ENCODE data around the gene MIA2. TPM values are rescaled to one million over a fixed set of nuclear protein-coding genes. Genes with fewer than 3 reads are reported as not detected.
"Not testable (repeated sequence)": the region's sequence is repeated elsewhere in the genome, so short reads cannot be mapped to it uniquely, and the experiment has no call there.

The MIA2 gene
- total RNA-seq, 1 donor from 2014 or later, result 10.5 TPM

GRCh38 chr14:39267608-39268005, 33.9 kb downstream of the MIA2 start:
- no peak for DNase-seq (ENCODE audit: extremely low read depth, low read depth, low spot score)

- DNase-seq (ENCODE audit: extremely low read depth, low read depth, low spot score), result no peak
These were observed 34.7 kb downstream of the MIA2 start for GRCh38 chr14:39268393-39268792.

DNA sequence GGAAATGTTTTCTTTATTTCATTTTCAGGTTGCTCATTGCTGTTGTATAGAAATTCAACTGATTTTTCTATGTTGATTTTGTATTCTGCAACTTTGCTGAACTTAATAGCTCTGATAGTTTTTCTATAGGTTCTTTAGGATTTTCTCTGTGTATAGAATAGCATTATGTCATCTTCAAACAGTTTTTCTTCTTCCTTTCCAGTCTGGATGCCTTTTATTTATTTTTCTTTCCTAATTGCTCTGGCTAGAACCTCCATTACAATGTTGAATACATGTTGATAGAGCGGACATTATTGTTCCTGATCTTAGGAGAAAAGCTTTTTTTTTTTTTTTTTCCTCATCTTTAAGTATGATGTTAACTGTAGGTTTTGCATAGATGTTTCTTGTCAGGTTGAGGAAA, 39.2 kb downstream of the MIA2 start:
- DNase-seq (ENCODE audit: extremely low read depth, low read depth, low spot score), result no peak

- DNase-seq (ENCODE audit: extremely low read depth, low read depth, low spot score), result no peak
These were observed 41.7 kb downstream of the MIA2 start for GRCh38 chr14:39275395-39275794.

- DNase-seq (ENCODE audit: extremely low read depth, low read depth, low spot score), result no peak
These were observed 42.3 kb downstream of the MIA2 start for GRCh38 chr14:39276005-39276404.

DNA sequence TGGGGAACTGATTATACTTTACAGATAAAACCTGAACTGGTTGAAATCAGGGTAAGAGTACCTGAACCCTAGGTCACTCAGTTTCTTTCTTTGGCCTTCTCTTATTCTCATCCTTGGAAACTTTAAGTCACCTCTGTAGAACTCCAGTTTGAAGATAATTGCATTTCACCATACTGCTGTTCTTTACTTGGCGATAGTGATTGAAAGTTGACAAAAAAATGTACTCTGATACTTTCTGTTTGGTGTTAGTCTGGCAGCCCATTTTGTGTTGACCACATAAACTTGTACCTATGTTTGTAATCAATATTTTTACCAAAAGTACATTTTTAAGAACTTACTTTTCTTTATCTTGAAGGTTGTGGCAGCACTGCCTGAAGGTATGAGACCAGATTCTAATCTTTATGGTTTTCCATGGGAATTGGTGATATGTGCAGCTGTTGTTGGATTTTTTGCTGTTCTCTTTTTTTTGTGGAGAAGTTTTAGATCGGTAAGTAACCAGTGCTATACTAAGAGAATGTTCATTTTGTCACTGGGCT, 42.9 kb downstream of the MIA2 start:
- no peak for DNase-seq (ENCODE audit: extremely low read depth, low read depth, low spot score)

DNA sequence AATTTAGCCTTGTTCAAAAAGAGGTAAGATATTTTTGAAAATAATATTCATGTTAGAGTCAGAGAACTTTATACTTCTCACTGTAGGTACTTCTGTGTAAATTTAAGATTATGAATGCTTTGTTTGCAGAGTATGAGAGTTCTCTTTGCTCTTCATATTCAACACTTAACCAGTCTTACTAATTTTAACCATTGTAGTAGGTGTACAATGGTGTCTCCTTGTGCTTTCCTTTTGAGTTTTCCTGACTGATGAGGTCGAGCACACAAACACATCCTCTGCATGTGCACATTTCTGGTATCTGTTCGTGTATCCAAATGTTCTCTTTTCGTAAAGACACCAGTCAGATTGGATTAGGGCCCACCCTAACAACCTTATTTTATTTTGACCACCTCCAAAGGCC, 45.8 kb downstream of the MIA2 start:
- DNase-seq (ENCODE audit: extremely low read depth, low read depth, low spot score), result no peak

DNA sequence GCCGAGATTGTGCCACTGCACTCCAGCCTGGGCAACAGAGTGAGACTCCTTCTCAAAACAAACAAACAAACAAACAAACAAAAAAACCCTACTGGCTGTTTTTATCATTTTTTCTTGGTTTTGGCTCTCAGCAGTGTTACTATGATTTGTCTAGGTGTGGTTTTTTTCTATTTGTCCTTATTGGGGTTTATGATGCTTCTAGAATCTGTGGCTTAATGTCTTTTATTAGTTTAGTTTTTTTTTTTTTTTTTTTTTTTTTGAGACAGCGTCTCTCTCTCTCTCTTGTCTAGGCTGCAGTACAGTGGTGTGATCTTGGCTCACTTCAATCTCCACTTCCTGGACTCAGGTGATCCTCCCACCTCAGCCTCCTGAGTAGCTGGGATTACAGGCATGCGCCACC, 47.0 kb downstream of the MIA2 start:
- DNase-seq (ENCODE audit: extremely low read depth, low read depth, low spot score), result not testable (repeated sequence)

DNA sequence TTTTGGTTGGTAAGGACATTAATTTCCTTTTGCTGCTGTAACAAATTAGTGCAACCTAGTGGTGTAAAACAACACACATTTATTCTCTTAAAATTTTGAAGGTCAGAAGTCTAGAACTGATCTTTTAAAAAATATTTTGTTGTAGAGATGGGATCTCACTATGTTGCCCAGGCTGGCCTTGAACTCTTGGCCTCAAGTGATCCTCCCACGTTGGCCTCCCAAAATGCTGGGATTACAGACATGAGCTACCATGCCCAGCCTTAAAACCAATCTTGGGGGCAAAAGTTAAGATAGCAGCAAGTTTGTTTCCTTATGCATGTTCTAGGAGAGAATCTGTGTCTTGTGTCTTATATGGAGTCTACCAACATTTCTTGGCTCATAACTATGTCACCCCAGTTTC, 55.8 kb downstream of the MIA2 start:
- no peak for DNase-seq (ENCODE audit: extremely low read depth, low read depth, low spot score)

DNA sequence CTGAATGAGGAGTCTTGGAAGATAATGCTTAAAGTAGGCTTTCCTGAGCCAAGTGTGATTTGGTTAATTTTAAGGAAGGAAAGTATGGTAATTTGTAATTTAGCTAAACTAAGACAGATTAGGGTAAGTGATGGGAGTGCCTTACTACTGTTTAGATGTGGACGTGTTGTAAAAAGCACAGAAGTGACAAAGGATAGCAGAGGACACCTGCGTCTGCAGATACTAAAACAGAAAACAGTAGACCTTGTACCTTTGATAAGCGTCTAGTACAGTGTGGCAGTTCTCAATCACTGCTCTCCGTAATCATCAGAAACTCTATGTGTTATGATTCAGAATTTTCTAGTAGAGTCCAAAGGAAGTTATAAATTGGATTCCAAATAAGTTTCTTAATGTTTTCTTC, 58.0 kb downstream of the MIA2 start:
- no peak for DNase-seq (ENCODE audit: extremely low read depth, low read depth, low spot score)

GRCh38 chr14:39293629-39294028, 59.9 kb downstream of the MIA2 start:
- no peak for DNase-seq (ENCODE audit: extremely low read depth, low read depth, low spot score)

DNA sequence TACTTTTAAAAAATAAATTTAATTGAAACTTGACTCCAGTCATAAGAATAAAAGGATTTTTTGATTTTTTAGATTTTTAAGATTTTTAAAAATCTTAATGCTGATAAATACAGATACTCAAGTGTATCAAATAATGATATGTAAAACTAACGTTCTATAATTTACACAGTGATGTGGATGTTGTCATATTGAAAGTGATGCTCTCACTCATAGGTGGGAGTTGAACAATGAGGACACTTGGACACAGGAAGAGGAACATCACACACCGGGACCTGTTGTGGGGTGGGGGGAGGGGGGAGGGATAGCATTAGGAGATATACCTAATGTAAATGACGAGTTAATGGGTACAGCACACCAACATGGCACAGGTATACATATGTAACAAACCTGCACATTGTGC, 66.7 kb downstream of the MIA2 start:
- DNase-seq (ENCODE audit: extremely low read depth, low read depth, low spot score), result not testable (repeated sequence)

GRCh38 chr14:39302124-39302810, 68.6 kb downstream of the MIA2 start:
- no peak for DNase-seq (ENCODE audit: extremely low read depth, low read depth, low spot score)

- DNase-seq (ENCODE audit: extremely low read depth, low read depth, low spot score), result no peak
These were observed 69.4 kb downstream of the MIA2 start for GRCh38 chr14:39303115-39303514.

GRCh38 chr14:39307815-39308214, 74.1 kb downstream of the MIA2 start:
- DNase-seq (ENCODE audit: extremely low read depth, low read depth, low spot score), result no peak

GRCh38 chr14:39310051-39310450, 76.3 kb downstream of the MIA2 start:
- DNase-seq (ENCODE audit: extremely low read depth, low read depth, low spot score), result no peak

- DNase-seq (ENCODE audit: extremely low read depth, low read depth, low spot score), result no peak
These were observed 82.2 kb downstream of the MIA2 start for GRCh38 chr14:39315859-39316444.

GRCh38 chr14:39316830-39317553, 83.3 kb downstream of the MIA2 start:
- no peak for DNase-seq (ENCODE audit: extremely low read depth, low read depth, low spot score)

GRCh38 chr14:39318574-39318973, 84.9 kb downstream of the MIA2 start:
- no peak for DNase-seq (ENCODE audit: extremely low read depth, low read depth, low spot score)

DNA sequence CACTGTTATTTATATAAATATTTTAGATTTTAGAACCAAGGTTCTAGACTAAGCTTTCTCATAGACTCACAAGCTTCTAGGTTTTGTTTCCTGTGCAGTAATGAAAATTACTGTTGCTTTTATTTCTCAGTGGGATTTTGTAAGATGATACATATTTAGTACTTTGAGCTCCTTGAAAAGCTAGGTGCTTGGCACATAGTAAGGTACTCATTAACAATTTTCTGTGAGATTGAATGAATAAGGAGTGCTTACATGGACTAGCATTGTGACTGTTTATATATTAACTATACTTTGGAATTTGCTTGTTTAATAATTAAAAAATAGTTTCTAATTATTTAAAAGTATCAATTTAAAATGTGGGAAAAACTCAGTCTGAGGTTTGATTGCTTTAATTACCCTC, 85.7 kb downstream of the MIA2 start:
- DNase-seq (ENCODE audit: extremely low read depth, low read depth, low spot score), result no peak

- DNase-seq (ENCODE audit: extremely low read depth, low read depth, low spot score), result no peak
These were observed 86.6 kb downstream of the MIA2 start for GRCh38 chr14:39320318-39320717.

- no peak for DNase-seq (ENCODE audit: extremely low read depth, low read depth, low spot score)
These were observed 89.1 kb downstream of the MIA2 start for GRCh38 chr14:39322807-39323206.

Data from glomerular endothelial cell (primary cell).